Fibroblast of villous mesenchyme (primary cell): Measurements from ENCODE around the gene BCR. TPM values are rescaled to one million over a fixed set of nuclear protein-coding genes. Genes with fewer than 3 reads are reported as not detected.

ENCODE experiments used
- DNase-seq: peaks from one replicate; pipeline ENCODE4 v3.0.0-alpha.2; 2010; ENCODE audit warnings: low read depth
- H3K4me3 ChIP-seq: 2 replicates; pipeline ENCODE4 v1.5.1; 2011; ENCODE audit warnings: low read depth, mild to moderate bottlenecking, low read length
- total RNA-seq: library from RNA; depleted of rRNA; stranded (reverse); fragments of >200 nt; gene quantifications from 2 replicates; pipeline ENCODE4 v1.2.3, GENCODE V29; 2012
- TF ChIP-seq, protein P1 (sequence below): IDR thresholded peaks from 2 replicates; pipeline ENCODE4 v1.5.1; 2012; ENCODE audit warnings: low read depth, mild to moderate bottlenecking, low read length; ENCODE audit not compliant: insufficient read depth

BCR gene
- total RNA-seq, 1 donor: 36.7 TPM

- no peak for DNase-seq
- H3K4me3 ChIP-seq: no peak overlapping the region
- TF ChIP-seq, protein P1, sequence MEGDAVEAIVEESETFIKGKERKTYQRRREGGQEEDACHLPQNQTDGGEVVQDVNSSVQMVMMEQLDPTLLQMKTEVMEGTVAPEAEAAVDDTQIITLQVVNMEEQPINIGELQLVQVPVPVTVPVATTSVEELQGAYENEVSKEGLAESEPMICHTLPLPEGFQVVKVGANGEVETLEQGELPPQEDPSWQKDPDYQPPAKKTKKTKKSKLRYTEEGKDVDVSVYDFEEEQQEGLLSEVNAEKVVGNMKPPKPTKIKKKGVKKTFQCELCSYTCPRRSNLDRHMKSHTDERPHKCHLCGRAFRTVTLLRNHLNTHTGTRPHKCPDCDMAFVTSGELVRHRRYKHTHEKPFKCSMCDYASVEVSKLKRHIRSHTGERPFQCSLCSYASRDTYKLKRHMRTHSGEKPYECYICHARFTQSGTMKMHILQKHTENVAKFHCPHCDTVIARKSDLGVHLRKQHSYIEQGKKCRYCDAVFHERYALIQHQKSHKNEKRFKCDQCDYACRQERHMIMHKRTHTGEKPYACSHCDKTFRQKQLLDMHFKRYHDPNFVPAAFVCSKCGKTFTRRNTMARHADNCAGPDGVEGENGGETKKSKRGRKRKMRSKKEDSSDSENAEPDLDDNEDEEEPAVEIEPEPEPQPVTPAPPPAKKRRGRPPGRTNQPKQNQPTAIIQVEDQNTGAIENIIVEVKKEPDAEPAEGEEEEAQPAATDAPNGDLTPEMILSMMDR: no peak
Measured at GRCh38 chr22:23268139-23268712, 87.9 kb downstream of the BCR start.

- DNase-seq: no peak
- TF ChIP-seq, protein P1: no peak
- no peak overlapping the region for H3K4me3 ChIP-seq
Measured at GRCh38 chr22:23268877-23269276, 88.6 kb downstream of the BCR start.

DNA sequence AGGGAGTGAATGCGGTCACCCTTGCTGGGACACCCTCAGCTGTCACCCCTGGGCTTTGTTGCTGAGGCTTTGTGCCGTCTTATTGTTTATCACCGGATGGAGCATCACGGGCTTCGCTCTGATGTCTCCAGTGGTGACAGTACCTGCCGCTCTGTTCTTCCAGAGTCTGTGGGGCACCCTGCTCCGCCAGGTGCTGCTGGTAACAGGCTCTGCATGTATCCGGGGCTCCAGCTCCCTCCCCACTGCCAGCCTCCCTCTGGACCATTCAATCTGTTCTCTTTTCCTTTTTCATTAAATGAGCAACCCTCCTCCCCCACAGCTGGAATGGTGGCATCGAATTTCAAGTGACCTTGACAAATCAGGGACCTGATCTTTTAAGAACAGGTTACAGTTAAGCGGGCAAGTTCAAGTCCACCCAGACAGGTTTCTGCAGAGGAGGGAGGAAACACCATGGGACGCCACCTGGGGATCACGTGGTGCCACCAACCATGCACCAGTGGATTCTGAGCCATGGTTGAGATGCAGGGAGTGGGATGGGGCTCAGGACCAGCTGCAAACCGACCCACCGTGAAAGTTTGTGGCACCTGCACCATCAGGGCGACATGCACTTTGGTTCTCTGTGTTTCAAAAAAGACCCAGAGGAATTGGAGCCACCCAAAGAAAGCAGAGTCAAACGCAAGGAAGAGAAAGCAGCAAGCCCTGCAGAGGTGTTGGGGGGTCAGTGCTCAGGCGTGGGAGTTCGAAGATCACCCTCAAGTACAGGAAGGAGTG is 89.3 kb downstream of the BCR start:
- TF ChIP-seq, protein P1: no peak
- H3K4me3 ChIP-seq: no peak overlapping the region
- no peak for DNase-seq

DNA sequence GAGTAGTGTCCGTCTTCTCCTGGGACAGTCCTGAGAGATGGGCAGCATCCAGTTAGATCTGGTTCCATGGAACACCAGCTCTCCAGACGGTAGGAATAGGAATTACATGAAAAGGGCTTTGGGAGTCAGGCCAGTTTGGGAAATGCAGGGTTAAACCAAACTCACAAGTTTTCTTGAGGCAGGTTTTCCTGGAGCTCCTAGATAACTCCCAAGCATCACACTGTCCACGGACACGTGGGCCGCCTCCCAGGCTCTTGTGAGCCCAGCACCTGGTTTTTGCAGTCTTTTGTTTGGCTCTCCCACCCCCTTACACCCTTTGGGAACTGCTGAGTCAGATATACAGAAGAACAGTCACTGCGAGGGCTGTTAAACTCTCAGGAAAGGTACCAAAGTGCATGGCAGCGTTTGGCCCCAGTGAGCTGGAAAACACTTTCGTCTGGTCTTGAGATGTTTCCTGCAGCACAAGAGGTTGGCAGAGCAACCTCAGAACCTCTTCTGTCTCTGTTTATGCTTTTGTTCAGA is 90.0 kb downstream of the BCR start:
- peak; percentile 14 for DNase-seq
- no peak overlapping the region for H3K4me3 ChIP-seq
- TF ChIP-seq, protein P1: peak; percentile 26

GRCh38 chr22:23270798-23271596 is 90.7 kb downstream of the BCR start:
- DNase-seq: no peak
- TF ChIP-seq, protein P1: no peak
- H3K4me3 ChIP-seq: no peak overlapping the region

- TF ChIP-seq, protein P1: no peak
- no peak for DNase-seq
- no peak overlapping the region for H3K4me3 ChIP-seq
Measured at GRCh38 chr22:23271597-23271908, 91.2 kb downstream of the BCR start.
